Mesenteric fat pad (tissue), 1 donor: Measurements from ENCODE around the gene RRP8. TPM values are rescaled to one million over a fixed set of nuclear protein-coding genes. Genes with fewer than 3 reads are reported as not detected.

ENCODE experiments used
- DNase-seq: peaks from one replicate; pipeline ENCODE4 v3.0.0-alpha.2; 2020; ENCODE audit warnings: low spot score
- total RNA-seq: library from RNA; stranded (reverse); fragmentation: NEBNext Ultra II Directional; extraction: Animal tissue kit (Norgen Biotek cat#: 25700); gene quantifications from one replicate; pipeline ENCODE4 v1.2.1, GENCODE V29; 2021
- donor health status: DM: yes; HTN: yes; CAD: no.

RRP8 gene
- total RNA-seq, 1 donor from 2014 or later, result 20.8 TPM

DNA sequence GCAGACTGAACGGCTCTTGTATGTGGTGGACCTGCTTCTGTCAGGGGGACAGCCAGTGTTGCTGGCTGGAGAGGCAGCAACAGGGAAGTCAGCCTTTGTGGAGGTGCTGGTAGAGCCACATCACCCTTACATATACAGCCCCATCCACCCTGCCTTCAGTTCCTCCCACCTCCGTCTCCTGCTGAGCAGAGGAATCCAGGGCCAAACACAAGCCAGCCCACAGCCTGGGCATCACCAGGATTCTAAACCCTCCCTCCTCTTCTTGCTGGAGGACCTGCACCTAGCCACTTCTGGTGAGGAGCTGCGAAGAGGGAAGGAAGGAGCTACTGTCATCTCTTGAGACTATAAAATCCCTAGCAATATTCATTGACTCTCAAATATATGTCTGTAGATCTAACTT, 54.8 kb downstream of the RRP8 start:
- no peak for DNase-seq

DNA sequence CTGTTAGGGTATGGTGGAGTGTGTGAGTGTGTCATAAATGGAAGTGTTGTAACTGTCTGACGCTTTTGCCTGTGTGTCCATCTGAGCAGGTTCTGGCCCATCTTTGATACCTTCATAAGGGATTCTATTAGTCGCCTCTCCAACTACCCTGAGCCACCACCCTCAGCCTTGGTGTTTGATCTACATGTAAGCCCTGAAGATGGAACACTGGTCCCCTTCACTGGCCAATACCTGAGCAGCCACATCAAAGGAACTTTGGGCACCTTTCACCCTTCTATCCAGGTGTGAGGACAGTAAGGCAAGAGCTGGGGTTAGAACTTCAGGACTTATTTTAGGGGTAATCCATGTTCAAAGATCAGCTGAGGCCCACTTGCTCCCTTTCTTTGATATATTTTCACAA, 55.3 kb downstream of the RRP8 start:
- no peak for DNase-seq

DNA sequence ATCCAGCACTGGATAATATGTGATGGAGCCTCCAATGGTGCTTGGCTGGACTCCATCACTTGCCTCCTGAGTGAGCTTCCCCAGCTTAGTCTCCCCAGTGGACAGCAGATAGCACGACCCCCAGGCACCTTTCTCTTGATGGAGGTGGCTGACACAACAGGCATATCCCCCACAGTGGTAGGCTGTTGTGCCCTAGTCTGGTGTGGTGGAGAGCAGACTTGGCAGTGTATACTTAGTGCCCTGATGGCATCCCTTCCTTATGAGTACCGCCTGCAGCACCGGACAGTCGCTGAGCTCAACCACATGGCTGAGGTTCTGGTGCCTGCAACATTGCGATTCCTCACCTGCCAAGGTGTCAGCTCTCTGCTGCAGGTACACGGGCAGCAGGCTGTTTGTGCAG, 56.2 kb downstream of the RRP8 start:
- no peak for DNase-seq

DNA sequence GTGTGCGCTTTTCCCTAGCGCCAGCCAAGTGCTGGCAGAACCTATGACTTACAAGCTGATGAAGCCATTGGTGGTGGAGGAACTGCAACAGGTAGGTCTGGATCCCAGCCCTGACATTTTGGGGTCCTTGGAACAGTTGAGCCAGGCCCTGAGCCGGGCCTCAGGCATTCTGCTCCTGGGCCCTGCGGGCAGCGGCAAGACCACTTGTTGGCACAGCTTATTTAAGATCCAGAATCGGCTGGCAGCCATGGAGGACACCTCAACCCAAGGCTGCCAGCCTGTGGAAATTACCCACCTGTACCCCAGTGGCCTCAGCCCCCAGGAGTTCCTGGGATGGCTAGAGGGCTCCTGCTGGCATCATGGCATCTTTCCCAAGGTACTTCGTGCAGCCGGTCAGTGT, 56.7 kb downstream of the RRP8 start:
- no peak for DNase-seq

DNA sequence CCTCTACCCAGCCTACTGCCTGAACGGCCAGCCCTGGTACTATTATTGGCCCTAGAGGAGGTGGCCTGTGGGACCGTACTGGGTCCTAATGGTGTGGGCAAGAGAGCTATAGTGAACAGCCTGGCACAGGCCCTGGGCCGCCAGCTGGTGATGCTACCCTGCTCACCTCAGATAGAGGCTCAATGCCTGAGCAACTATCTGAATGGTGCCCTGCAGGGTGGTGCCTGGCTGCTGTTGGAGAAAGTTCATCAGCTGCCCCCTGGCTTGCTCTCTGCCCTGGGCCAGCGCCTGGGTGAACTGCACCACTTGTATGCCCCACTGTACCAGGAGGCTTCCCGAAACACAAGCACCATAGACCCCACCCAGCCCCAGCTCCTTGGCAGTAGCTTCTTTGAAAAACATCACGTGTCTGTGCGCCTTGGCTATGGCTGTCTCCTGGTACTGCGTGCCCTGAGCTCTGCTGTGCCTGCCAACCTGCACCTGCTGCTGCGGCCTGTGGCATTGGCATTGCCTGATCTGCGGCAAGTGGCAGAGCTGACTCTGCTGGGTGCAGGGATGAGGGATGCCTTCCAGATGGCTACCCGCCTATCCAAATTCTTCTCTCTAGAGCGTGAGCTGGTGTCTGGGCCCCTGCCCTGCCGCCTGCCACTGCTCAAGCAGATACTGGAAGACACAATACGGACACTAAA, 57.4 kb downstream of the RRP8 start:
- no peak for DNase-seq

Other genes starting within 250 kb of the RRP8 start
- gene SMPD1, start 213.1 kb downstream of the RRP8 start, total RNA-seq, result 34.4 TPM
- 31.3 TPM for gene APBB1, start 184.5 kb downstream of the RRP8 start, total RNA-seq
- 1.1 TPM for gene HPX, start 162.6 kb downstream of the RRP8 start, total RNA-seq
- 20.5 TPM for gene TRIM3, start 129.7 kb downstream of the RRP8 start, total RNA-seq
- 41.5 TPM for gene ARFIP2, start 122.3 kb downstream of the RRP8 start, total RNA-seq
- gene TIMM10B, start 122.1 kb downstream of the RRP8 start, total RNA-seq, result 35.9 TPM
- gene DNHD1, start 106.3 kb downstream of the RRP8 start, total RNA-seq, result 13.7 TPM
- gene ILK, start 158 bp upstream of the RRP8 start, total RNA-seq, result 141 TPM
- gene TAF10, start 8.6 kb upstream of the RRP8 start, total RNA-seq, result 142 TPM
- 133 TPM for gene TPP1, start 15.8 kb upstream of the RRP8 start, total RNA-seq
- gene DCHS1, start 52.2 kb upstream of the RRP8 start, total RNA-seq, result 23.0 TPM
- gene MRPL17, start 79.7 kb upstream of the RRP8 start, total RNA-seq, result 42.2 TPM
- gene OR2AG2, start 168.4 kb upstream of the RRP8 start, total RNA-seq, result 0.06 TPM
- gene OR2AG1, start 179.4 kb upstream of the RRP8 start, total RNA-seq, result not detected
- gene OR6A2, start 196.1 kb upstream of the RRP8 start, total RNA-seq, result 0.35 TPM
- gene OR10A5, start 242.1 kb upstream of the RRP8 start, total RNA-seq, result not detected